Nephron (organoid): ENCODE results near the gene GBA2.

ENCODE experiments used
- H3K27ac Mint-ChIP-seq, 3 experiments: 2 replicates each; pipeline ENCODE4 v1.8.0; 2020; ENCODE audit warnings: mixed read lengths in 3 of 3, mild to moderate bottlenecking in 2 of 3, moderate library complexity in 1 of 3
- H3K27me3 Mint-ChIP-seq: 2 replicates; pipeline ENCODE4 v1.8.0; 2021; ENCODE audit warnings: low read depth, mild to moderate bottlenecking, moderate library complexity, mixed read lengths
- H3K36me3 Mint-ChIP-seq: 2 replicates; pipeline ENCODE4 v1.8.0; 2020; ENCODE audit warnings: low read depth, mixed read lengths
- H3K4me1 Mint-ChIP-seq: 2 replicates; pipeline ENCODE4 v1.8.0; 2020; ENCODE audit warnings: mixed read lengths
- H3K4me3 Mint-ChIP-seq, 3 experiments: 2 replicates each; pipeline ENCODE4 v1.8.0; 2020; ENCODE audit warnings: mild to moderate bottlenecking in 3 of 3, mixed read lengths in 3 of 3, moderate library complexity in 2 of 3
- H3K9me3 Mint-ChIP-seq: 2 replicates; pipeline ENCODE4 v1.8.0; 2020; ENCODE audit warnings: mixed read lengths
- TF ChIP-seq, protein P1 (sequence below), 3 experiments: fragments of 200-600 bp; sonication (generic); IDR thresholded peaks; one replicate each; pipeline ENCODE4 v1.5.0; 2021; ENCODE audit warnings: antibody characterized with exemption in 3 of 3; ENCODE audit not compliant: unreplicated experiment in 3 of 3

Gene GBA2

DNA sequence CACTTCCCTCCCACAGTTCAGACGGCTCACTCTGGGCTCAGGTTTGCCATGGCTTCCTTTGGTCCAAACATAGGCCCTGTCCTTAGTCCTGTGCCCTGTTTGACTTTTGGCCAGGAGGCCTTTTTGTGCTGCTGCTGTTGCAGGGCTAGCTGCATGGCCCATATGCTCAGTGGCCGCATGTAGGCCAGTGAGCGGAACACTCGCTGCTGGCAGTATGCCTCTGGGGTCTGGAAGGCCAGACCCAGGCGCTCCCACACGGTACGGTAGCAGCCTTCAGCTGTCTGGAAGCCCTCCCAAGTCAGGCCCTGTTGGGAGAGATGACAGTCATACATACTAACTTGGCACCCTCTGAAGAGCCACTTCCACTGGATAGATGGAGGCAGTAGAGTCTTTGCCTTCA, 11.9 kb downstream of the GBA2 start:
- Mint-ChIP-seq H3K4me3 (no peak overlapping the region), H3K27ac (no peak overlapping the region), H3K9me3 (no peaks in the 10 kb centered on the region), H3K36me3 (peaks cover 61% of the 10 kb centered on the region), H3K27me3 (no peaks in the 10 kb centered on the region), H3K4me1 (peaks cover 8% of the 10 kb centered on the region)
- TF ChIP-seq, protein P1, sequence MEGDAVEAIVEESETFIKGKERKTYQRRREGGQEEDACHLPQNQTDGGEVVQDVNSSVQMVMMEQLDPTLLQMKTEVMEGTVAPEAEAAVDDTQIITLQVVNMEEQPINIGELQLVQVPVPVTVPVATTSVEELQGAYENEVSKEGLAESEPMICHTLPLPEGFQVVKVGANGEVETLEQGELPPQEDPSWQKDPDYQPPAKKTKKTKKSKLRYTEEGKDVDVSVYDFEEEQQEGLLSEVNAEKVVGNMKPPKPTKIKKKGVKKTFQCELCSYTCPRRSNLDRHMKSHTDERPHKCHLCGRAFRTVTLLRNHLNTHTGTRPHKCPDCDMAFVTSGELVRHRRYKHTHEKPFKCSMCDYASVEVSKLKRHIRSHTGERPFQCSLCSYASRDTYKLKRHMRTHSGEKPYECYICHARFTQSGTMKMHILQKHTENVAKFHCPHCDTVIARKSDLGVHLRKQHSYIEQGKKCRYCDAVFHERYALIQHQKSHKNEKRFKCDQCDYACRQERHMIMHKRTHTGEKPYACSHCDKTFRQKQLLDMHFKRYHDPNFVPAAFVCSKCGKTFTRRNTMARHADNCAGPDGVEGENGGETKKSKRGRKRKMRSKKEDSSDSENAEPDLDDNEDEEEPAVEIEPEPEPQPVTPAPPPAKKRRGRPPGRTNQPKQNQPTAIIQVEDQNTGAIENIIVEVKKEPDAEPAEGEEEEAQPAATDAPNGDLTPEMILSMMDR (IDR thresholded peaks at IDR 0.05; ENCODE audit: unreplicated experiment in 3 of 3), result no peak

DNA sequence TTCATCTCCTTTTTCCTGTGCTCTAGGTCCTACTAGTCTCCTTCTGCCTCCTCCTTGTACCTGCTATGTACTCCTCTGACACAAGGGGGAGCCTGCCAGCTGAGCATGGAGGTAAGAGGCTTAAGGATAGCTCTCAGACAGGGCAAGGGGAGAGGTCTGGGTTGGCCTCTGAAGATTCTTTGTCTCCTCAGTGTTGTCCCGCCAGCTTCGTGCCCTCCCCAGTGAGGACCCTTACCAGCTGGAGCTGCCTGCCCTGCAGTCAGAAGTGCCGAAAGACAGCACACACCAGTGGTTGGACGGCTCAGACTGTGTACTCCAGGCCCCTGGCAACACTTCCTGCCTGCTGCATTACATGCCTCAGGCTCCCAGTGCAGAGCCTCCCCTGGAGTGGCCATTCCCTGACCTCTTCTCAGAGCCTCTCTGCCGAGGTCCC, 12.8 kb downstream of the GBA2 start:
- Mint-ChIP-seq H3K9me3 (no peaks in the 10 kb centered on the region), H3K4me3 (peak overlapping the region; percentile 47 to 72 (median 59)), H3K36me3 (peaks cover 57% of the 10 kb centered on the region), H3K27ac (peak overlapping the region; percentile 0 to 58 (median 14)), H3K27me3 (no peaks in the 10 kb centered on the region), H3K4me1 (peaks cover 8% of the 10 kb centered on the region)
- TF ChIP-seq, protein P1 (IDR thresholded peaks at IDR 0.05; ENCODE audit: unreplicated experiment in 3 of 3), result peak; percentile 62 to 76 (median 74)

DNA sequence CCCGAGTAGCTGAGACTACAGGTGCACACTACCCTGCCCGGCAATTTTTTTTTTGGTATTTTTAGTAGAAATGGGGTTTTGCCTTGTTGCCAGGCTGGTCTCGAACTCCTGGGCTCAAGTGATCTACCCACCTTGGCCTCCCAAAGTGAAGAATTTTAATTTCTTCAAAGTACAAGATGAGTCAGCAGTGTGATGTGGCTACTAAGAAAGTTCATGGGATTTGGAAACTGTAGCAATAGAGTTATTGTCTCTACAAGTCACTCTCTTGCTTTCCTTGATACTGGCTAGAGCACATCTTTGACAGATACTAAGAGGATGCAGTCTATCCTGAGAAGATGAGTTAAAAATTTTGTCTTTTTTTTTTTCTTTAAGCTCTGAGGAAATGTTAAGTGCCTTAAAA, 14.9 kb downstream of the GBA2 start:
- TF ChIP-seq, protein P1 (IDR thresholded peaks at IDR 0.05; ENCODE audit: unreplicated experiment in 3 of 3), result no peak
- Mint-ChIP-seq H3K27me3 (no peaks in the 10 kb centered on the region), H3K9me3 (no peaks in the 10 kb centered on the region), H3K4me1 (peaks cover 8% of the 10 kb centered on the region), H3K4me3 (peak overlapping the region; percentile 38 to 52 (median 49)), H3K36me3 (peaks cover 39% of the 10 kb centered on the region), H3K27ac (no peak overlapping the region)

DNA sequence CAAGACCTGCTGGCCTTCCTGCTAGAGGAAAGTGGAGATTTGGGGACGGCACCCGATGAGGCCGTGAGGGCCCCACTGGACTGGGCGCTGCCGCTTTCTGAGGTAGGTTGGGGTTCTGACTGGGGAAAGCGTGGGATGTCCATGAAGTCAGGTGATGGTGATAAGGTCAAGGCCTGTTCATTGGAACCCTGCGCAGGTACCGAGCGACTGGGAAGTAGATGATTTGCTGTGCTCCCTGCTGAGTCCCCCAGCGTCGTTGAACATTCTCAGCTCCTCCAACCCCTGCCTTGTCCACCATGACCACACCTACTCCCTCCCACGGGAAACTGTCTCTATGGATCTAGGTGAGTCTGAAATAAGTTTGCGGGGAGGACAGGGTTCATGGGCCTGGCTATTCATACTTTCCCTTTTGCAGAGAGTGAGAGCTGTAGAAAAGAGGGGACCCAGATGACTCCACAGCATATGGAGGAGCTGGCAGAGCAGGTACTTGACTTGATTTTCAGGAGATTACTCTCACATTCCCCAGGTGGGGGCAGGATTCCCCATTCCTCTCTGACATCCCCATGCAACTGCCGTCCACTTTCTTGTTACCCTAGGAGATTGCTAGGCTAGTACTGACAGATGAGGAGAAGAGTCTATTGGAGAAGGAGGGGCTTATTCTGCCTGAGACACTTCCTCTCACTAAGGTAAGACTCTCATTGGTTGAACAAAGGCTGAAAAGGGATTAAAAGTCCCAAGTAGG, 16.1 kb downstream of the GBA2 start:
- Mint-ChIP-seq H3K4me3 (peak overlapping the region in 1 of 3 experiments; percentile 94), H3K9me3 (no peaks in the 10 kb centered on the region), H3K27ac (peak overlapping the region in 1 of 3 experiments; percentile 87), H3K4me1 (peaks cover 8% of the 10 kb centered on the region), H3K27me3 (no peaks in the 10 kb centered on the region), H3K36me3 (peaks cover 28% of the 10 kb centered on the region)
- TF ChIP-seq, protein P1 (IDR thresholded peaks at IDR 0.05; ENCODE audit: unreplicated experiment in 3 of 3), result no peak

DNA sequence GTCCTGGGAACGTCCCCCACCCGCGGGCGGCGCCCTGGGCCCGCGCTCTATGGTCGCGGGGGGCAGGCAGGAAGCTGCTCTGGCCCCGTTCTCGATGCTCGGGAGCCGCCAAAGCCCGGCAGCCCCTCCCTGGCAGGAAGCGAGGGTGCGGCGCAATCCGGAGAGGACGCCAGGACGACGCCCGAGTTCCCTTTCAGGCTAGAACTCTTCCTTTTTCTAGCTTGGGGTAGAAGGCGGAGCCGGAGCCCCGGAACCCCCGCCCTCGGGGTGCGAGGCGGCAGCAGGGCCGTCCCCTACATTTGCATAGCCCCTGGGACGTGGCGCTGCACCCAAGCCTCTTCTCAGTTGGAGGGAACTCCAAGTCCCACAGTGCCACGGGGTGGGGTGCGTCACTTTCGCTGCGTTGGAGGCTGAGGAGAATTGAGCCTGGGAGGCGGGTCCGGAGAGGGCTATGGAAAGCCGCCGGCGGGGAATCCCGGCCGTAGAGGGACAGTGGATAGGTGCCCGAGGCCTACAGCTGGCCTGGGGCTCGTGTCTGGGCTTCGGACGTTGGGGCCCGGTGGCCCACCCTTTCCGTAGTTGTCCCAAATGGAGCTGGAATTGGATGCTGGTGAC, 16.7 kb downstream of the GBA2 start, which contains the start of the genes CREB3 and TLN1:
Gene CREB3 (plus strand): TSS at position 482 of the 615 bp plus-strand sequence. CDS start 107 bp downstream, at position 589.
Gene TLN1 (minus strand): TSS at position 11 of the 615 bp plus-strand sequence. CDS start 6,501 bp downstream, outside the sequence.
- Mint-ChIP-seq H3K27me3 (no peaks in the 10 kb centered on the region), H3K27ac (peak within 1 kb of the TSS in 1 of 3 experiments; percentile 87), H3K9me3 (no peaks in the 10 kb centered on the region), H3K36me3 (peaks cover 23% of the 10 kb centered on the region), H3K4me3 (peak within 1 kb of the TSS in 1 of 3 experiments; percentile 94), H3K4me1 (peaks cover 8% of the 10 kb centered on the region)
- TF ChIP-seq, protein P1 (IDR thresholded peaks at IDR 0.05; ENCODE audit: unreplicated experiment in 3 of 3), result no peak
